Ovary (tissue), 3 donors: Measurements from ENCODE around the gene SPIN1.

Experiments
- CTCF ChIP-seq, 3 donors: fragments of 450-650 bp in 2 of 3; fragments of 200-600 bp in 1 of 3; IDR thresholded peaks; one replicate each; pipeline versions ENCODE4 v1.5.1 to v1.8.0; 2016 to 2022; ENCODE audit warnings: antibody characterized with exemption in 3 of 3, mild to moderate bottlenecking in 1 of 3
- EP300 ChIP-seq: sonication (generic); formaldehyde crosslinking; IDR thresholded peaks from one replicate; pipeline ENCODE4 v1.6.1; 2017; ENCODE audit warnings: antibody characterized with exemption
- donor health status: DM: no; HTN: no; CAD: no.

- TF ChIP-seq CTCF (IDR thresholded peaks at IDR 0.05) (no peak), EP300 (no peak)
Measured at GRCh38 chr9:88380118-88380517, 8.1 kb upstream of the SPIN1 start.
